IMR-90 (cell line): Measurements from ENCODE around the gene MTCL1. TPM values are rescaled to one million over a fixed set of nuclear protein-coding genes. Genes with fewer than 3 reads are reported as not detected.

Experiments
- ATAC-seq: fragments of 200-7000 bp; cut with Tn5 transposase; 2 replicates; pipeline ENCODE4 v1.9.1; 2020; ENCODE audit warnings: low read depth, mild to moderate bottlenecking, moderate library complexity
- BruUV-seq: library from RNA; stranded (reverse); fragments of 400-500 nt; replicated peaks from 2 replicates; lab custom pipeline; 2021; lab: Mats Ljungman, UMichigan
- CTCF ChIA-PET: fragments of 300-600 bp; formaldehyde crosslinking; extraction: SDS; loops from one replicate; lab custom pipeline; 2021; ENCODE audit warnings: antibody characterized with exemption; lab: Yijun Ruan, JAX
- POLR2A ChIA-PET: fragments of 300-600 bp; sonication (Branson Sonifier 250); formaldehyde crosslinking; loops from one replicate; lab custom pipeline; 2022; ENCODE audit warnings: antibody characterized with exemption; ENCODE audit not compliant: unreplicated experiment; lab: Charles Lee
- DNase-seq: peaks from one replicate; pipeline ENCODE4 v3.0.0; 2013
- H2AFZ ChIP-seq: replicated peaks from 2 replicates; pipeline ENCODE3; 2013; ENCODE audit warnings: low read length, mild to moderate bottlenecking; ENCODE audit not compliant: poor library complexity
- H2AK5ac ChIP-seq: 2 replicates; pipeline ENCODE4 v1.6.1; 2013; ENCODE audit warnings: low read depth, low read length, inconsistent platforms
- H2AK9ac ChIP-seq: replicated peaks from 2 replicates; pipeline ENCODE3; 2013; ENCODE audit warnings: mild to moderate bottlenecking, low read depth, low read length, moderate library complexity; ENCODE audit not compliant: poor library complexity
- H2BK120ac ChIP-seq: 2 replicates; pipeline ENCODE4 v1.6.1; 2013; ENCODE audit warnings: low read depth, low read length, inconsistent platforms
- H2BK15ac ChIP-seq: 3 replicates; pipeline ENCODE4 v1.6.1; 2013; ENCODE audit warnings: low read depth, low read length, inconsistent platforms
- H2BK20ac ChIP-seq: 2 replicates; pipeline ENCODE4 v1.6.1; 2013; ENCODE audit warnings: low read depth, mild to moderate bottlenecking, inconsistent platforms, low read length, moderate library complexity
- H2BK5ac ChIP-seq: 2 replicates; pipeline ENCODE4 v1.6.1; 2013; ENCODE audit warnings: mild to moderate bottlenecking, low read depth, low read length, inconsistent platforms; ENCODE audit not compliant: poor library complexity, severe bottlenecking
- H3K14ac ChIP-seq: replicated peaks from 2 replicates; pipeline ENCODE4 v1.6.1; 2013; ENCODE audit warnings: low read depth, low read length, inconsistent platforms
- H3K18ac ChIP-seq: 2 replicates; pipeline ENCODE4 v1.6.1; 2013; ENCODE audit warnings: low read depth, low read length, control low read depth
- H3K23ac ChIP-seq: 2 replicates; pipeline ENCODE4 v1.6.1; 2013; ENCODE audit warnings: low read depth, low read length, inconsistent platforms
- H3K27ac ChIP-seq: 2 replicates; pipeline ENCODE4 v1.5.1; 2013; ENCODE audit warnings: mild to moderate bottlenecking, control low read depth, low read length; ENCODE audit not compliant: insufficient read depth
- H3K27me3 ChIP-seq: 2 replicates; pipeline ENCODE4 v1.6.1; 2013; ENCODE audit warnings: low read length; ENCODE audit not compliant: control insufficient read depth, insufficient read depth
- H3K36me3 ChIP-seq: 2 replicates; pipeline ENCODE4 v1.6.1; 2013; ENCODE audit warnings: low read length, mixed read lengths; ENCODE audit not compliant: control insufficient read depth, insufficient read depth
- H3K4ac ChIP-seq: 2 replicates; pipeline ENCODE4 v1.6.1; 2013; ENCODE audit warnings: low read depth, low read length, inconsistent platforms
- H3K4me1 ChIP-seq: 2 replicates; pipeline ENCODE4 v1.6.1; 2013; ENCODE audit warnings: low read length, mixed read lengths; ENCODE audit not compliant: control insufficient read depth, insufficient read depth
- H3K4me2 ChIP-seq: 2 replicates; pipeline ENCODE4 v1.6.1; 2013; ENCODE audit warnings: low read depth, mild to moderate bottlenecking, control low read depth, low read length, moderate library complexity
- H3K4me3 ChIP-seq: 2 replicates; pipeline ENCODE4 v1.5.1; 2013; ENCODE audit warnings: low read depth, mild to moderate bottlenecking, control low read depth, low read length, moderate library complexity; ENCODE audit not compliant: insufficient read depth
- H3K56ac ChIP-seq: 2 replicates; pipeline ENCODE4 v1.6.1; 2013; ENCODE audit warnings: low read length, inconsistent platforms; ENCODE audit not compliant: insufficient read depth; ENCODE audit errors: extremely low read depth
- H3K79me1 ChIP-seq, 2 experiments: 2 replicates each; pipeline ENCODE4 v1.6.1; 2013; ENCODE audit warnings: low read length in 2 of 2, inconsistent platforms in 1 of 2, low read depth in 1 of 2
- H3K9ac ChIP-seq: 2 replicates; pipeline ENCODE4 v1.6.1; 2013; ENCODE audit warnings: low read depth, low read length, control low read depth
- H3K9me1 ChIP-seq: 2 replicates; pipeline ENCODE4 v1.6.1; 2013; ENCODE audit warnings: low read length, inconsistent platforms; ENCODE audit not compliant: insufficient read depth
- H3K9me3 ChIP-seq: 2 replicates; pipeline ENCODE4 v1.6.1; 2013; ENCODE audit warnings: low read length; ENCODE audit not compliant: control insufficient read depth, insufficient read depth
- H4K20me1 ChIP-seq: 2 replicates; pipeline ENCODE4 v1.6.1; 2013; ENCODE audit warnings: low read length, inconsistent platforms; ENCODE audit not compliant: insufficient read depth
- H4K5ac ChIP-seq: 2 replicates; pipeline ENCODE4 v1.6.1; 2013; ENCODE audit warnings: mild to moderate bottlenecking, low read depth, low read length, control low read depth
- H4K8ac ChIP-seq, 2 experiments: 2 replicates each; pipeline ENCODE4 v1.6.1; 2013; ENCODE audit warnings: low read depth in 2 of 2, low read length in 2 of 2, control low read depth in 1 of 2, inconsistent platforms in 1 of 2
- H4K91ac ChIP-seq: 2 replicates; pipeline ENCODE4 v1.6.1; 2013; ENCODE audit warnings: low read depth, low read length, inconsistent platforms; ENCODE audit not compliant: insufficient read depth
- CEBPB ChIP-seq: IDR thresholded peaks from 2 replicates; pipeline ENCODE4 v1.6.1; 2012; ENCODE audit warnings: low read depth, low read length, improper control_type of control experiment
- CHD1 ChIP-seq: IDR thresholded peaks from 2 replicates; pipeline ENCODE4 v1.6.1; 2012; ENCODE audit warnings: low read depth, low read length, improper control_type of control experiment
- FOS ChIP-seq: fragments of 150-350 bp; IDR thresholded peaks from 2 replicates; pipeline ENCODE4 v1.6.1; 2016; ENCODE audit warnings: low read depth, low read length
- MAFK ChIP-seq: IDR thresholded peaks from 2 replicates; pipeline ENCODE4 v1.6.1; 2012; ENCODE audit warnings: low read depth, low read length, improper control_type of control experiment
- MAZ ChIP-seq: IDR thresholded peaks from 2 replicates; pipeline ENCODE4 v1.6.1; 2012; ENCODE audit warnings: low read depth, mild to moderate bottlenecking, low read length, improper control_type of control experiment, moderate library complexity, borderline replicate concordance
- NFE2L2 ChIP-seq: fragments of 150-350 bp; IDR thresholded peaks from 2 replicates; pipeline ENCODE4 v1.6.1; 2016; ENCODE audit warnings: low read depth, mild to moderate bottlenecking, low read length
- POLR2A ChIP-seq: IDR thresholded peaks from 2 replicates; pipeline ENCODE4 v1.6.1; 2012; ENCODE audit warnings: mild to moderate bottlenecking, low read depth, low read length
- RCOR1 ChIP-seq: IDR thresholded peaks from 2 replicates; pipeline ENCODE4 v1.6.1; 2012; ENCODE audit warnings: mild to moderate bottlenecking, low read length, improper control_type of control experiment; ENCODE audit not compliant: insufficient replicate concordance
- SMC3 ChIP-seq: fragments of 150-350 bp; IDR thresholded peaks from 2 replicates; pipeline ENCODE4 v1.6.1; 2016; ENCODE audit warnings: low read depth, mild to moderate bottlenecking, antibody characterized with exemption, low read length, moderate library complexity
- WGBS, 2 experiments: methylation state at CpG; one replicate each; pipeline versions ENCODE4 v1.1.5 to v1.1.7; 2013; ENCODE audit warnings: missing lambda C conversion rate in 2 of 2; ENCODE audit not compliant: insufficient read length in 1 of 2; ENCODE audit errors: extremely low coverage in 2 of 2; 5-methylcytosine and 5-hydroxymethylcytosine counted together
- dilution Hi-C: fragments of 300-500 bp; cut with HindIII; formaldehyde crosslinking; loops from one replicate; pipeline ENCODE4 v1.14.3; 2018; ENCODE audit warnings: low sequenced_read_pairs; ENCODE audit not compliant: unreplicated experiment
- in situ Hi-C: fragments of 300-500 bp; cut with MboI; formaldehyde crosslinking; loops from 3 replicates; pipeline ENCODE4 v1.14.3; 2019; ENCODE audit warnings: low sequenced_read_pairs, inconsistent platforms, mixed read lengths
- intact Hi-C: fragments of 100-400 bp; cut with micrococcal nuclease; formaldehyde crosslinking; loops from 2 replicates; pipeline ENCODE4 v1.10.0; 2022
- polyA plus RNA-seq, 3 experiments: library from polyadenylated mRNA; depleted of rRNA; stranded (reverse); fragments of >200 nt; gene quantifications; 2 replicates each; pipeline ENCODE4 v1.2.3, GENCODE V29; 2012; ENCODE audit warnings: low replicate concordance in 1 of 3
- total RNA-seq: library from RNA; depleted of rRNA; stranded (reverse); fragments of >200 nt; gene quantifications from 2 replicates; pipeline ENCODE4 v1.2.3, GENCODE V29; 2012
- TF ChIP-seq, protein P1 (sequence below): fragments of 150-350 bp; IDR thresholded peaks from 2 replicates; pipeline ENCODE4 v1.6.1; 2016; ENCODE audit warnings: low read depth, mild to moderate bottlenecking, low read length, moderate library complexity, borderline replicate concordance
- TF ChIP-seq, protein P2 (sequence below): conservative IDR thresholded peaks from 2 replicates; pipeline ENCODE4 v1.5.1; 2012; ENCODE audit warnings: mild to moderate bottlenecking, low read depth, low read length, improper control_type of control experiment
- TF ChIP-seq, protein P3 (sequence below): fragments of 150-350 bp; IDR thresholded peaks from 2 replicates; pipeline ENCODE4 v1.6.1; 2017; ENCODE audit warnings: mild to moderate bottlenecking, antibody characterized with exemption, low read length, low read depth

MTCL1 gene
- total and polyA plus RNA-seq, 2 of the 4 experiments (the other 2 are of a cell fraction), result 29.0 to 45.3 TPM

DNA sequence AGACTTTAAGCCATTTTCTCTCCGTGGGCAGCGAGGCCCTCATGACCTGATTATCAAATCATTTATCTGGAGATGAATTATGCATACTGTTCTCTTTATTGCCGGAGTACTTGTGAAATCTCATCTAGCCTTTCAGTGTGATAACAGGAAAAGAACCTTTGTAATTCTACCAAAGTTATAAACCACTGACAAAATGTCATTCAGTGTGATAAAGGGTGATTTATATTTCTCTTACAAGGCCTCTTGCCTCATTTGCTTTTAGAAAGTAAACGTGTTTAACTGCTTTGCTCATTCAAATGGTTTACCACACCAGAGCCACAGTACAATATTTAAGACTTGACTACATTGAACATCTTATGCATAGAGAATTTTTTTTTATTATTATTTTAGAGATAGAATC is 13.8 kb downstream of the MTCL1 start:
- H3K27ac ChIP-seq, result no peak overlapping the region
- H3K36me3 ChIP-seq, result peaks cover 42% of the 10 kb centered on the region
- H3K23ac ChIP-seq, result no peak overlapping the region
- peaks cover 33 to 90% of the 10 kb centered on the region in 2 experiments; a peak in 3 of 4 replicates for H3K79me1 ChIP-seq
- H3K4ac ChIP-seq, result no peak overlapping the region
- H3K14ac ChIP-seq, result no peak overlapping the region
- peaks cover 17% of the 10 kb centered on the region for H3K4me1 ChIP-seq
- H3K4me3 ChIP-seq, result no peak overlapping the region
- no peak overlapping the region for H2BK5ac ChIP-seq
- no peak overlapping the region for H3K56ac ChIP-seq
- no peak overlapping the region for H2BK120ac ChIP-seq
- no peak overlapping the region for H4K5ac ChIP-seq
- no peak for TF ChIP-seq CEBPB
- TF ChIP-seq, protein P1, sequence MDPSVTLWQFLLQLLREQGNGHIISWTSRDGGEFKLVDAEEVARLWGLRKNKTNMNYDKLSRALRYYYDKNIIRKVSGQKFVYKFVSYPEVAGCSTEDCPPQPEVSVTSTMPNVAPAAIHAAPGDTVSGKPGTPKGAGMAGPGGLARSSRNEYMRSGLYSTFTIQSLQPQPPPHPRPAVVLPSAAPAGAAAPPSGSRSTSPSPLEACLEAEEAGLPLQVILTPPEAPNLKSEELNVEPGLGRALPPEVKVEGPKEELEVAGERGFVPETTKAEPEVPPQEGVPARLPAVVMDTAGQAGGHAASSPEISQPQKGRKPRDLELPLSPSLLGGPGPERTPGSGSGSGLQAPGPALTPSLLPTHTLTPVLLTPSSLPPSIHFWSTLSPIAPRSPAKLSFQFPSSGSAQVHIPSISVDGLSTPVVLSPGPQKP, result no peak
- TF ChIP-seq POLR2A, result no peak
- TF ChIP-seq, protein P2, sequence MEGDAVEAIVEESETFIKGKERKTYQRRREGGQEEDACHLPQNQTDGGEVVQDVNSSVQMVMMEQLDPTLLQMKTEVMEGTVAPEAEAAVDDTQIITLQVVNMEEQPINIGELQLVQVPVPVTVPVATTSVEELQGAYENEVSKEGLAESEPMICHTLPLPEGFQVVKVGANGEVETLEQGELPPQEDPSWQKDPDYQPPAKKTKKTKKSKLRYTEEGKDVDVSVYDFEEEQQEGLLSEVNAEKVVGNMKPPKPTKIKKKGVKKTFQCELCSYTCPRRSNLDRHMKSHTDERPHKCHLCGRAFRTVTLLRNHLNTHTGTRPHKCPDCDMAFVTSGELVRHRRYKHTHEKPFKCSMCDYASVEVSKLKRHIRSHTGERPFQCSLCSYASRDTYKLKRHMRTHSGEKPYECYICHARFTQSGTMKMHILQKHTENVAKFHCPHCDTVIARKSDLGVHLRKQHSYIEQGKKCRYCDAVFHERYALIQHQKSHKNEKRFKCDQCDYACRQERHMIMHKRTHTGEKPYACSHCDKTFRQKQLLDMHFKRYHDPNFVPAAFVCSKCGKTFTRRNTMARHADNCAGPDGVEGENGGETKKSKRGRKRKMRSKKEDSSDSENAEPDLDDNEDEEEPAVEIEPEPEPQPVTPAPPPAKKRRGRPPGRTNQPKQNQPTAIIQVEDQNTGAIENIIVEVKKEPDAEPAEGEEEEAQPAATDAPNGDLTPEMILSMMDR, result no peak
- TF ChIP-seq MAFK, result no peak
- TF ChIP-seq MAZ, result no peak
- TF ChIP-seq NFE2L2, result no peak
- no peak for TF ChIP-seq CHD1
- no peak for TF ChIP-seq RCOR1
- no peak for TF ChIP-seq FOS
- no peak for TF ChIP-seq SMC3
- TF ChIP-seq, protein P3, sequence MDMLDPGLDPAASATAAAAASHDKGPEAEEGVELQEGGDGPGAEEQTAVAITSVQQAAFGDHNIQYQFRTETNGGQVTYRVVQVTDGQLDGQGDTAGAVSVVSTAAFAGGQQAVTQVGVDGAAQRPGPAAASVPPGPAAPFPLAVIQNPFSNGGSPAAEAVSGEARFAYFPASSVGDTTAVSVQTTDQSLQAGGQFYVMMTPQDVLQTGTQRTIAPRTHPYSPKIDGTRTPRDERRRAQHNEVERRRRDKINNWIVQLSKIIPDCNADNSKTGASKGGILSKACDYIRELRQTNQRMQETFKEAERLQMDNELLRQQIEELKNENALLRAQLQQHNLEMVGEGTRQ, result no peak
- no peak overlapping the region for H4K91ac ChIP-seq
- H4K8ac ChIP-seq, result no peak overlapping the region
- BruUV-seq, result no TSS peak
- dilution Hi-C loops, result no loop called here
- no peaks in the 10 kb centered on the region for H3K27me3 ChIP-seq
- H4K20me1 ChIP-seq, result peaks cover 66% of the 10 kb centered on the region
- no peak overlapping the region for H3K18ac ChIP-seq
- no peak overlapping the region for H3K9ac ChIP-seq
- H2BK15ac ChIP-seq, result no peak overlapping the region
- intact Hi-C loops, result no loop called here
- no peak overlapping the region for H2BK20ac ChIP-seq
- H2AFZ ChIP-seq, result no peak overlapping the region
- H3K9me1 ChIP-seq, result peaks cover 37% of the 10 kb centered on the region
- no peak overlapping the region for H2AK5ac ChIP-seq
- ATAC-seq (no peak), DNase-seq (no peak)
- in situ Hi-C loops, result no loop called here
- H3K4me2 ChIP-seq, result no peak overlapping the region
- CTCF ChIA-PET, result no interaction called here
- no peaks in the 10 kb centered on the region for H3K9me3 ChIP-seq
- POLR2A ChIA-PET, result no interaction called here
- WGBS, 2 experiments, result no CpG with 5 or more reads among the region's 4 CpGs
- no peak overlapping the region for H2AK9ac ChIP-seq
